HUES6 (cell line): ENCODE measurements around the gene ATP9A.

Source experiments
- H3K27ac ChIP-seq: 2 replicates; pipeline ENCODE4 v1.7.0; 2013; ENCODE audit warnings: low read depth, mild to moderate bottlenecking, low read length, inconsistent platforms
- H3K27me3 ChIP-seq: 2 replicates; pipeline ENCODE4 v1.6.1; 2013; ENCODE audit warnings: low read length; ENCODE audit not compliant: control insufficient read depth, insufficient read depth
- H3K36me3 ChIP-seq: 2 replicates; pipeline ENCODE4 v1.6.1; 2013; ENCODE audit warnings: low read length; ENCODE audit not compliant: control insufficient read depth, insufficient read depth
- H3K4me1 ChIP-seq: 2 replicates; pipeline ENCODE4 v1.6.1; 2013; ENCODE audit warnings: low read length; ENCODE audit not compliant: control insufficient read depth, insufficient read depth
- H3K4me3 ChIP-seq: 2 replicates; pipeline ENCODE4 v1.5.1; 2013; ENCODE audit warnings: low read depth, low read length
- H3K9ac ChIP-seq: one replicate; pipeline ENCODE4 v1.6.1; 2013; ENCODE audit warnings: mild to moderate bottlenecking, low read length
- H3K9me3 ChIP-seq: 2 replicates; pipeline ENCODE4 v1.6.1; 2013; ENCODE audit warnings: low read depth, low read length; ENCODE audit not compliant: control insufficient read depth, insufficient read depth

ATP9A gene

DNA sequence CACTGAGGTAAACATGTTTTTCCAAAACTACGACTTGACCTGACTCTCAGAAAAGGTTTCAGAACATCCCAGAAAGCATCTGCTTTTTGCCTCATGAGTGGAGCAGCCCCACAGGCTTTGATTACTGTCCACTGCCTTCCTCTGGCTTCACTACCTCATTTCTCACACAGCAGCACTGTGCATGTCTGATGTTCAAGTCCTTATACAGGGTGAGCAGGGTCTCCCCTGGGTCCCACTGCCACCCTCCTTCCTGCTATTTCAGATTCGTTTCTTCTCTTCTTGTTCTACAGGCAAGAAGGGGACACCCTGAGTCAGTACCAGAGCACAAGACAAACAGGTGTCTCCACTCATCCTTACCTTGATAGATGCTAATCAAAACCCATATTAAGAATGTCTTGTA lies 161.0 kb downstream of the ATP9A start:
- no peaks in the 10 kb centered on the region for H3K27me3 ChIP-seq
- no peaks in the 10 kb centered on the region for H3K9me3 ChIP-seq
- no peak overlapping the region for H3K27ac ChIP-seq
- H3K9ac ChIP-seq: no peak overlapping the region
- H3K4me3 ChIP-seq: no peak overlapping the region
- H3K4me1 ChIP-seq: no peaks in the 10 kb centered on the region
- no peaks in the 10 kb centered on the region for H3K36me3 ChIP-seq

DNA sequence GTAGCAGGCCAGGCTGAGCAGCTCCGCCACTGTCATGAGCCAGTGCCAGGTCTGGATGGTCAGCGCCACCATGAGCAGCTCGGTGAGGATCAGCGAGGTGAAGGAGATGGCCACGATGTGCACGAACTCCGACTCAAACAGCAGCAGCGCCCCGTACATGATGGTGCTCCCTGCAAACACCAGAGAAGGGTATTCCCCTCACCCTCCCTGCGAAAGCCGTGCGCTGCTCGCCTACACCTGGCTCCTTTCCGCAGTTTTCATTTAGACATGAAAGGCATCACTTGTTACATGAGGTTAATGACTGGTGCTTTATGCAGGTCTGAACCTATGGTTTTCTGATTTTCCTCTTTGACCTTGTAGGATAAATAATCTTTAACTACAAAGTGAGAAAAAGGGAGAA lies 163.3 kb downstream of the ATP9A start:
- Histone ChIP-seq H3K27ac (no peak overlapping the region), H3K4me1 (peaks cover 6% of the 10 kb centered on the region; the same call in 1 of the 2 replicates), H3K36me3 (no peaks in the 10 kb centered on the region), H3K4me3 (no peak overlapping the region), H3K9me3 (no peaks in the 10 kb centered on the region), H3K27me3 (no peaks in the 10 kb centered on the region), H3K9ac (no peak overlapping the region)

DNA sequence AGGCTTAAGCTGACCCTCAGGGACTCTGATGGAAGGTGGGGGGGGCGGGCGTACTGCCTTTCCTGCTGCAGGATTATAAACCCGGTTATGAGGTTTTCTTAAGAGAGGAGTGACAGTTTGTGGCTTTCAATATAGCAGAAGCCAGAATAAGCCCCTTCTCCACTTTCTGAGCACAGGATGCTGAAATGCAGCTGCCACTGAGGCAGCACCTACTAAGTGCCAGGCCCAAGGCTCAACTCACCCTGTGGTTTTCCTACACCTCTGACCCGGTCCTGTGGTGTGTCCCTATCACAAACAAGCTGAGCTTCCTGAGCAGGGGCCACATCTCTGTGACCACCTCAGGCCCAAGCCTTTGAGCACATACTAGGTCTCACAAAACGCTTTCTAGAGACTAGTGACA lies 166.1 kb downstream of the ATP9A start:
- Histone ChIP-seq H3K27ac (no peak overlapping the region), H3K27me3 (no peaks in the 10 kb centered on the region), H3K9me3 (no peaks in the 10 kb centered on the region), H3K9ac (no peak overlapping the region), H3K36me3 (no peaks in the 10 kb centered on the region), H3K4me3 (no peak overlapping the region), H3K4me1 (peaks cover 18% of the 10 kb centered on the region)

DNA sequence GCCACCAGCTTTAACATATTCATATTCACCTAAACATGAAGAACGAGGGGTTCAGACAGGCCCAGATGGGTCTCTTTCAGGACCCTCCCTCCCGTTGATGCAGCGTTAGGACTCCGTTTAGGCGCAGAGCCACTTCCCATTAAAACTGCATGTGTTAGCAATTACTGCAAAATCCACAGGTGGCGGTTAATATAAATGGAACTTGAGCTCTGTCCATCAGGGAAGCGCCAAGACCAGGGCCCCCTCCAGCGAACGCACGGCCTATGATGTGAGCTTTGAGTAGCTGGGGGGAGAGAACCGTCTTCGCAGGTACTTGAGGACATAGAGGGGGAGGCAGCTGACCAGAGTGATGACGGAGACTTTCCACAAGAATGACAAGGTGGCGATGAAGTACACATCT lies 167.2 kb downstream of the ATP9A start:
- Histone ChIP-seq H3K4me1 (peaks cover 18% of the 10 kb centered on the region), H3K9me3 (no peaks in the 10 kb centered on the region), H3K9ac (no peak overlapping the region), H3K4me3 (no peak overlapping the region), H3K36me3 (no peaks in the 10 kb centered on the region), H3K27me3 (no peaks in the 10 kb centered on the region), H3K27ac (no peak overlapping the region)

DNA sequence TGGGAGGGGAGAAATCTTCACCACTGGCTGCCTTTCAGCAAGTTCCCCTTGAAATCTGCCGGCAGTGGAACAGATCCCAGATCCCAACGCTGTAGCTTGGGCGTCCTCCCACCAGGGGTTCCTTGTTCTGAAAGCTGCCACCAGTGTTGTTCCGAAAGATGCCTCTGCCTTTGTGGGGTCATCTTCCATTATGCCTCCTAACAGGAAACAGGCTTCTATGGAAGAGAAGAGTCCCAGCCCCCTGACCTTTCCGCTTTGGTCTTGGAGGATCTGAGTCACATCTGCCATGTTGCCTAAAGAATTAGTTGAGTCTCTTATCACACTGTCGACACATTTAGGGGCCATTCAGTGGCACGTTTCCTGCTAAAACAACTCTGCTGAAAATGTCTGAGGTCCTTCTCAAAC lies 168.2 kb downstream of the ATP9A start:
- Histone ChIP-seq H3K27ac (no peak overlapping the region), H3K9ac (no peak overlapping the region), H3K4me3 (no peak overlapping the region), H3K36me3 (no peaks in the 10 kb centered on the region), H3K4me1 (peaks cover 18% of the 10 kb centered on the region), H3K9me3 (no peaks in the 10 kb centered on the region), H3K27me3 (no peaks in the 10 kb centered on the region)

DNA sequence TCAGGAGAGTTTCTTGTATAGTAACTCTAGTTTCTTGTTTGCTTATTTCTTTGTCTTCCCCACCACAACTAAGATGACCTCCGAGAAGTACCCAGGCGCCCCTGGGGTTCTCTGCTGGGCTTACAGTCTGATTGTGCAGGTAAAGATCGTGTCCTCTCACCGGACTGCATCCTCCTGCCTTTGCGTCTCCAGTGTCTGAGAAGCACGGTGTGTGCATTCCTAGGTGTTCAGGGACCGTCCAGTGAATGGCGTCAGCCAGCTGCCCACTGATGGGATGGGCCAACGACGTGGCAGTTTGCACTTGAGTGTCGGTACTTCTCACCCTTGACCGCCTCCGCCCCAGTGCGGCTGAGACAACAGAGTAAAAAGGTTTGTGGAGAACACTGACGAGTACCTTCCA lies 169.6 kb downstream of the ATP9A start:
- Histone ChIP-seq H3K27me3 (no peaks in the 10 kb centered on the region), H3K9ac (no peak overlapping the region), H3K27ac (no peak overlapping the region), H3K36me3 (no peaks in the 10 kb centered on the region), H3K9me3 (no peaks in the 10 kb centered on the region), H3K4me3 (no peak overlapping the region), H3K4me1 (peaks cover 21% of the 10 kb centered on the region)

DNA sequence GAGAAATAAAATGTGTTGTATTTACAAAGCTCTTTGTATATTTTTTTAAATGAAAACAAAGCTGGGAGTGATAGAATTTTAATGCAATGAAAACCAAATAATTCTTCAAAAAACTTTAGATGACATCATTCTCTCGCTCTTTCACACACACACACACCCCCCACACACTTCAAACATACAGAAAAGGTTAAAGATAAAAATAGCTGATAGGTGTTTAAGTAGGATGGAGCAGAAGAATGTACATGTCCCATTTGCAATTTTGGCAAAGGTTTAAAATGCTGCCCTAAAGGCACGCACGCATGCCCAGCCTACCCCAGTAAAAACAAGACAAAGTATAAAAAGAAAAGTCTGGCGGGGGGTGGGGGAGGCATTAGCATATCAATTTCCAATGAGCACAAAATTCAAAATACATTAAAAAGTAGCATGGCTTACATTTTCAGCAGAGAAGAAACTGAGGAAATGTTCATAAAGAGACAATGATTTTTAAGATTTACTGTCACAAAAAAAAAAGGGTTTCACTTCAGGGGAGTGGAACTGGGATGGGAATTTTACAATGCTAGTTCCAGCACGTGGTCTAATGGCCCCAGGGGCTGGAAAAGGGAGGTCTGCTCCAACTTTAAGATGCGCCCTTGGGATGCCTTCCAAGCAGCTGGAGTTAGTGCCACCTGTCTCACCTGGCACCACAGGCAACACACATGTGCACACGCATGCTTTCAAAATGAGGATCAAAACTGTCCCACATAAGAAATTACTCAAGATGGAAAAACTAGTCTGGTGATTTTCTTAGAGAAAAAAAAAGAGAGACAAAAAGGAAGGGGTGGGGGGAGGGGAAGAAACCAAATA lies 170.6 kb downstream of the ATP9A start:
- H3K27ac ChIP-seq: no peak overlapping the region
- no peaks in the 10 kb centered on the region for H3K27me3 ChIP-seq
- H3K4me3 ChIP-seq: no peak overlapping the region
- H3K9ac ChIP-seq: no peak overlapping the region
- H3K36me3 ChIP-seq: no peaks in the 10 kb centered on the region
- H3K4me1 ChIP-seq: peaks cover 21% of the 10 kb centered on the region
- H3K9me3 ChIP-seq: no peaks in the 10 kb centered on the region

DNA sequence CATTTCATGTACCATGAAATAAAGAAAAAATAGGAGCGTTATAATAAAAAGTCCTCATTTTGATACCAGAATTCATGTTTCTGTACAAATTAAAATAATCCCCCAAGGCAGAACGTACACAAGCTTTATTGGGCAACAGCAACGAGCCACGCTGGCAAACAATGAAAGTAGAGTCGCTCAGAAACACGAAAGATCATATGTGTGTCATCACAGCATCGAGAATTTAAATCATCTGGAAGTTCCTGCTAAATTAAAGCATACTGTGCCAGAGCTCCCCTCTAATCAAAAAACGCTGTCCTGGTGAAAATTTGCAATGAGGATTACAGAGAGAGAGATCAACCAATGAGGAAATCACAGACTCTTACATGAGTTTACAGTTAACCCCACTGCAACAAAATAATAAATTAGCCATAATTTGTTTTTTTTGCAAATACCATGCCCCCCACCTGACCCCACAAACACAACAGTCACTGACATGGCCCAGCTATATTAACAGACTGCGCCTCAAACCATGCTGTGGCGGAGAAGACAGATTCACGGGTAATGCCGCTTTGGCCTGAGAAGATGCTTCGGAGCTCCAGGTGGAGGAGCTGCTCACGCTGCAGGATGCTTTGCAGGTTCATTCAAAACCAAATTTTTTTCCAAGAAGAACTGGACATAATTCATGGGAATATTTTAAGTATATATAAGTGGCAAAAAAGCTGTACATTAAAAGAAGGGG lies 171.4 kb downstream of the ATP9A start:
- H3K9ac ChIP-seq: no peak overlapping the region
- H3K9me3 ChIP-seq: no peaks in the 10 kb centered on the region
- H3K36me3 ChIP-seq: no peaks in the 10 kb centered on the region
- H3K27ac ChIP-seq: no peak overlapping the region
- no peaks in the 10 kb centered on the region for H3K27me3 ChIP-seq
- peaks cover 21% of the 10 kb centered on the region for H3K4me1 ChIP-seq
- H3K4me3 ChIP-seq: no peak overlapping the region

DNA sequence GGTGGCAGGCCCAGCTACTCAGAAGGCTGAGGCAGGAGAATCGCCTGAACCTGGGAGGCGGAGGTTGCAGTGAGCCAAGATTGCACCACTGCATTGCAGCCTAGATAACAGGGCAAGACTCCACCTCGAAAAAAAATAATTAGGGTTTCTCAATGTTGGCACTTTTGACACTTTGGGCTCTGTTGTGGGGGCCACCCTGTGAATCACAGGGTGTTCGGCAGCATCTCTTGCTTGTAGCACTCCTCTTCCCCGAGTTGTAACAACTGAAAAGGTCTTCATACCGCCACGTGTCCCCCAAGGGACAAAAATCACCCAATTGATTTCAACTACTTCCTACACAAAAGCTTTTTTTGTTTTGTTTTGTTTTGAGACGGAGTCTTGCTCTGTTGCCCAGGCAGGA lies 172.4 kb downstream of the ATP9A start:
- H3K27me3 ChIP-seq: no peaks in the 10 kb centered on the region
- H3K36me3 ChIP-seq: no peaks in the 10 kb centered on the region
- no peaks in the 10 kb centered on the region for H3K9me3 ChIP-seq
- H3K27ac ChIP-seq: no peak overlapping the region
- no peak overlapping the region for H3K9ac ChIP-seq
- H3K4me3 ChIP-seq: no peak overlapping the region
- peaks cover 21% of the 10 kb centered on the region for H3K4me1 ChIP-seq

DNA sequence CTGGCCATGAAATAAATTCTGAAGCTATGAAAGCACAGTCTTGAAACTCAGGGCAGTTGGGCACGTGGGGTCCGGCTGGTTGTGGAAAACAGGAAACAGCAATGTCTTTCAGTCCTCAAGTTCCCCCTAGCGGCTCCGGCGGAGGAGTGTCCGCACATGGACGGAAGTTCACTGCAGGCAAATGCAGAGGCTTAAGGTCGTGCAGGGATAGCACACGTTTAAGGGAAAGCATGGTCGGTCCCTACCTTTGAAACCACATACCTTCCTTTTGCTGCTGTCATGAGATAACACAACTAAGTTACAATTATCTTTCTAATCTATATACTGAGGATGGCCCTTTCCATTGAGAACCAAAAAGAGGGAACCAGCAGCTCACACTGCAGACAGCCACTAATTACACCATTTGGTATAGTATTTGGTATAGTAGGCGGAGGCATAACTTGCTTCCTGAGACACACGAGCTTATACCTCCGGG lies 173.1 kb downstream of the ATP9A start:
- H3K9ac ChIP-seq: no peak overlapping the region
- H3K4me3 ChIP-seq: no peak overlapping the region
- H3K27ac ChIP-seq: no peak overlapping the region
- peaks cover 18% of the 10 kb centered on the region for H3K4me1 ChIP-seq
- H3K9me3 ChIP-seq: no peaks in the 10 kb centered on the region
- no peaks in the 10 kb centered on the region for H3K27me3 ChIP-seq
- no peaks in the 10 kb centered on the region for H3K36me3 ChIP-seq
